Fibroblast of lung (primary cell): ENCODE data around the gene TUBB1. TPM values are rescaled to one million over a fixed set of nuclear protein-coding genes. Genes with fewer than 3 reads are reported as not detected.

ENCODE experiments used
- DNase-seq, 2 donors: peaks; one replicate each; pipeline versions ENCODE4 v3.0.0 to v3.0.0-alpha.2; 2010; ENCODE audit warnings: low read depth in 2 of 2
- H2AFZ ChIP-seq: 2 replicates; pipeline ENCODE4 v1.5.1; 2012; ENCODE audit warnings: low read length, control low read depth, inconsistent platforms
- H3K27ac ChIP-seq: 2 replicates; pipeline ENCODE4 v1.5.1; 2011; ENCODE audit warnings: low read length, control low read depth; ENCODE audit not compliant: insufficient read depth
- H3K27me3 ChIP-seq: 2 replicates; pipeline ENCODE4 v1.5.1; 2011; ENCODE audit warnings: mild to moderate bottlenecking, low read length; ENCODE audit not compliant: control insufficient read depth, insufficient read depth
- H3K36me3 ChIP-seq: 2 replicates; pipeline ENCODE4 v1.5.1; 2011; ENCODE audit warnings: low read length; ENCODE audit not compliant: control insufficient read depth, insufficient read depth
- H3K4me1 ChIP-seq: 2 replicates; pipeline ENCODE4 v1.5.1; 2011; ENCODE audit warnings: low read length; ENCODE audit not compliant: control insufficient read depth, insufficient read depth; ENCODE audit errors: extremely low read depth
- H3K4me2 ChIP-seq: 2 replicates; pipeline ENCODE4 v1.5.1; 2011; ENCODE audit warnings: low read length, control low read depth; ENCODE audit not compliant: insufficient read depth; ENCODE audit errors: extremely low read depth
- H3K4me3 ChIP-seq, 4 experiments: fragments of 200-600 bp in 1 of 4; sonication (generic) in 1 of 4; replicated peaks in 1 of 4; 2 replicates each; pipeline ENCODE4 v1.5.1; 2011 to 2016; ENCODE audit warnings: low read length in 4 of 4, low read depth in 3 of 4, mild to moderate bottlenecking in 3 of 4, control low read depth in 2 of 4, inconsistent platforms in 1 of 4, mixed read lengths in 1 of 4; ENCODE audit not compliant: insufficient read depth in 1 of 4; ENCODE audit errors: control extremely low read depth in 1 of 4
- H3K79me2 ChIP-seq: 2 replicates; pipeline ENCODE4 v1.5.1; 2012; ENCODE audit warnings: mild to moderate bottlenecking, low read length, inconsistent platforms; ENCODE audit not compliant: control insufficient read depth, insufficient read depth
- H3K9ac ChIP-seq: 2 replicates; pipeline ENCODE4 v1.5.1; 2011; ENCODE audit warnings: mild to moderate bottlenecking, low read length, control low read depth; ENCODE audit not compliant: insufficient read depth
- H3K9me3 ChIP-seq: 2 replicates; pipeline ENCODE4 v1.5.1; 2012; ENCODE audit warnings: low read depth, low read length; ENCODE audit not compliant: control insufficient read depth, insufficient read depth
- H4K20me1 ChIP-seq: 2 replicates; pipeline ENCODE4 v1.5.1; 2011; ENCODE audit warnings: low read length; ENCODE audit not compliant: control insufficient read depth, insufficient read depth; ENCODE audit errors: extremely low read depth
- EZH2 ChIP-seq: IDR thresholded peaks from 2 replicates; pipeline ENCODE4 v1.5.1; 2012; ENCODE audit warnings: low read length, control low read depth, mild to moderate bottlenecking; ENCODE audit errors: missing control alignments
- polyA plus RNA-seq, 2 donors: library from polyadenylated mRNA; depleted of rRNA in 1 of 2; stranded (reverse) in 1 of 2; unstranded in 1 of 2; fragments of >200 nt; gene quantifications; 2 replicates each; pipeline ENCODE4 v1.2.1, GENCODE V29; 2011 to 2012; ENCODE audit warnings: missing spikeins in 1 of 2
- total RNA-seq: library from RNA; depleted of rRNA; stranded (reverse); fragments of >200 nt; gene quantifications from 2 replicates; pipeline ENCODE4 v1.2.1, GENCODE V29; 2014
- TF ChIP-seq, protein P1 (sequence below), 2 donors: IDR thresholded peaks in 1 of 2; conservative IDR thresholded peaks in 1 of 2; 1 replicate in 1 of 2; 2 replicates in 1 of 2; pipeline ENCODE4 v1.5.1; 2011 to 2012; ENCODE audit warnings: low read length in 2 of 2, control low read depth in 1 of 2, inconsistent platforms in 1 of 2, low read depth in 1 of 2, mild to moderate bottlenecking in 1 of 2

TUBB1 gene
- total and polyA plus RNA-seq, 2 donors (not counting 1 experiment from before 2014, with no cell fraction given): under 0.01 TPM; not detected in 1

- peaks cover 5% of the 10 kb centered on the region for H3K4me1 ChIP-seq
- no peak for TF ChIP-seq EZH2
- TF ChIP-seq, protein P1, sequence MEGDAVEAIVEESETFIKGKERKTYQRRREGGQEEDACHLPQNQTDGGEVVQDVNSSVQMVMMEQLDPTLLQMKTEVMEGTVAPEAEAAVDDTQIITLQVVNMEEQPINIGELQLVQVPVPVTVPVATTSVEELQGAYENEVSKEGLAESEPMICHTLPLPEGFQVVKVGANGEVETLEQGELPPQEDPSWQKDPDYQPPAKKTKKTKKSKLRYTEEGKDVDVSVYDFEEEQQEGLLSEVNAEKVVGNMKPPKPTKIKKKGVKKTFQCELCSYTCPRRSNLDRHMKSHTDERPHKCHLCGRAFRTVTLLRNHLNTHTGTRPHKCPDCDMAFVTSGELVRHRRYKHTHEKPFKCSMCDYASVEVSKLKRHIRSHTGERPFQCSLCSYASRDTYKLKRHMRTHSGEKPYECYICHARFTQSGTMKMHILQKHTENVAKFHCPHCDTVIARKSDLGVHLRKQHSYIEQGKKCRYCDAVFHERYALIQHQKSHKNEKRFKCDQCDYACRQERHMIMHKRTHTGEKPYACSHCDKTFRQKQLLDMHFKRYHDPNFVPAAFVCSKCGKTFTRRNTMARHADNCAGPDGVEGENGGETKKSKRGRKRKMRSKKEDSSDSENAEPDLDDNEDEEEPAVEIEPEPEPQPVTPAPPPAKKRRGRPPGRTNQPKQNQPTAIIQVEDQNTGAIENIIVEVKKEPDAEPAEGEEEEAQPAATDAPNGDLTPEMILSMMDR (conservative IDR thresholded peaks at IDR 0.05 in 1 of 2, IDR thresholded peaks at IDR 0.05 in 1 of 2; ENCODE audit: low read depth in 1 of 2, low read length in 2 of 2): no peak
- peak within 1 kb of the TSS; percentile 86 for H3K4me2 ChIP-seq
- peaks cover 46% of the 10 kb centered on the region for H3K79me2 ChIP-seq
- H3K27me3 ChIP-seq: no peaks in the 10 kb centered on the region
- no peaks in the 10 kb centered on the region for H3K9me3 ChIP-seq
- peak within 1 kb of the TSS; percentile 66 for H3K9ac ChIP-seq
- H4K20me1 ChIP-seq: no peaks in the 10 kb centered on the region
- H3K4me3 ChIP-seq: peak within 1 kb of the TSS; percentile 74 to 93 (median 86)
- DNase-seq: peak; percentile 11 to 20
- peak within 1 kb of the TSS; percentile 52 for H3K27ac ChIP-seq
- H3K36me3 ChIP-seq: peaks cover 2% of the 10 kb centered on the region
- peak within 1 kb of the TSS; percentile 94 for H2AFZ ChIP-seq
Measured at GRCh38 chr20:59042151-59042795, 23.0 kb downstream of the TUBB1 start, which contains the start of gene PRELID3B. TSS of gene PRELID3B (minus strand) at chr20:59042786. CDS start at chr20:59042730, 56 bp downstream.

- Histone ChIP-seq H3K79me2 (peaks cover 40% of the 10 kb centered on the region), H3K4me2 (peak overlapping the region; percentile 81), H3K36me3 (no peaks in the 10 kb centered on the region), H2AFZ (peak overlapping the region; percentile 94), H3K27me3 (no peaks in the 10 kb centered on the region), H3K4me3 (peak overlapping the region; percentile 74 to 93 (median 86)), H4K20me1 (no peaks in the 10 kb centered on the region), H3K9ac (no peak overlapping the region), H3K4me1 (peaks cover 5% of the 10 kb centered on the region), H3K9me3 (no peaks in the 10 kb centered on the region), H3K27ac (no peak overlapping the region)
- DNase-seq: peak; percentile 81 to 92
- no peak for TF ChIP-seq EZH2
- TF ChIP-seq, protein P1 (conservative IDR thresholded peaks at IDR 0.05 in 1 of 2, IDR thresholded peaks at IDR 0.05 in 1 of 2; ENCODE audit: low read depth in 1 of 2, low read length in 2 of 2): no peak
Measured at GRCh38 chr20:59042796-59043631, 23.8 kb downstream of the TUBB1 start.

DNA sequence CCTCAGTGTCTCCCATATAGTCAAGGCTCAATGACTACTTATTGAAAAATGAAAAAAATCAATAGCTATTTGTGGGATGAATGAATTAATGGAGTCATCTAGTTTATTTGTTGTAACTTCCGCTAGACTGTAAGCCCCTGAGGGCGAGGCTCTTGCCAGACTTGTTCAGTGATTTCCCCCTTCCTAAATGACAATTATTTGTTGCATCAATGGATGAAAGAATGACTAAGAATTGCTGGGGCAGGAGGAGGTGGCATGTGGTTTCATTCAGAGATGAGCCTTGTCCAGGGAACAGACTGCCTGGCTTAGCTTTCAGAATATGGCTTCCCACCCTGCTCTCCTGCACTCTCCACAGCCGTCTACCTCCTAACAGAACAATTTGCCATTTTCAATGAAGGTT is 24.5 kb downstream of the TUBB1 start:
- Histone ChIP-seq H2AFZ (peak overlapping the region; percentile 39), H4K20me1 (no peaks in the 10 kb centered on the region), H3K36me3 (no peaks in the 10 kb centered on the region), H3K9ac (no peak overlapping the region), H3K27me3 (no peaks in the 10 kb centered on the region), H3K4me2 (no peak overlapping the region), H3K4me1 (peaks cover 7% of the 10 kb centered on the region), H3K27ac (no peak overlapping the region), H3K9me3 (no peaks in the 10 kb centered on the region), H3K4me3 (no peak overlapping the region), H3K79me2 (peaks cover 36% of the 10 kb centered on the region)
- no peak for DNase-seq
- TF ChIP-seq EZH2: no peak
- TF ChIP-seq, protein P1 (conservative IDR thresholded peaks at IDR 0.05 in 1 of 2, IDR thresholded peaks at IDR 0.05 in 1 of 2; ENCODE audit: low read depth in 1 of 2, low read length in 2 of 2): no peak
